GM18867 (cell line): ENCODE results near the gene INCA1.
A peak's percentile ranks its signal among the peaks of the same experiment; 100 is the strongest.

Source experiments
- ATAC-seq: cut with Tn5 transposase; IDR thresholded peaks from one replicate; pipeline ENCODE4 v1.9.1; 2021; ENCODE audit warnings: mild to moderate bottlenecking, moderate library complexity; ENCODE audit not compliant: unreplicated experiment

INCA1 gene

GRCh38 chr17:5011928-5012327, 14.6 kb upstream of the INCA1 start:
- ATAC-seq, result no peak

DNA sequence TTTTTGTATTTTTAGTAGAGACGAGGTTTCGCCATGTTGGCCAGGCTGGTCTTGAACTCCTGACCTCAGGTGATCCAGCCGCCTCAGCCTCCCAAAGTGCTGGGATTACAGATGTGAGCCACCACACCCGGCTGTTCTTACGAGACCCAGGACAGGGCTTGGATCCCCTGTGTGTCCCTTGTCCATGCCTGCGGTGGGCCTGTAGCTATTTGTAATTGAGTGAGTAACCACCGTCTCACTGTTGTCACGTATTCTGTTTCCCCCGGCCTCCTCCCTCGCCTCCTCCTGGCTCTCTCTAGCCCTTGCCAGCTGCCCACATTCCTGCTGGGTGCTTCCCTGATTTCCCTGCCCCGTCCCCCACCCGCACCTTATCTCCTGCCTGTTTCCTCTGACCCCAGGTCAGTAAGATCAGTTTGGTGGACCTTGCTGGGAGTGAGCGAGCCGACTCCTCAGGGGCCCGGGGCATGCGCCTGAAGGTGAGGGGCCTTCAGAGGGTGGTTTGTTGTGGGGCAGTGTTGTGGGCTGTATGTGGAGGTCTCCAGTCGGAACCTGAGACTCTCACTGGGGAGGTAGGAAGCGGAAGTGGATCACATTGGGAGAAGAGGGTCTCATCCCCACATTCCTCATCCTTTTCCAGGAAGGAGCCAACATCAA, 6.0 kb upstream of the INCA1 start:
- no peak for ATAC-seq

- no peak for ATAC-seq
Measured at GRCh38 chr17:5002121-5002788, 4.9 kb upstream of the INCA1 start.

DNA sequence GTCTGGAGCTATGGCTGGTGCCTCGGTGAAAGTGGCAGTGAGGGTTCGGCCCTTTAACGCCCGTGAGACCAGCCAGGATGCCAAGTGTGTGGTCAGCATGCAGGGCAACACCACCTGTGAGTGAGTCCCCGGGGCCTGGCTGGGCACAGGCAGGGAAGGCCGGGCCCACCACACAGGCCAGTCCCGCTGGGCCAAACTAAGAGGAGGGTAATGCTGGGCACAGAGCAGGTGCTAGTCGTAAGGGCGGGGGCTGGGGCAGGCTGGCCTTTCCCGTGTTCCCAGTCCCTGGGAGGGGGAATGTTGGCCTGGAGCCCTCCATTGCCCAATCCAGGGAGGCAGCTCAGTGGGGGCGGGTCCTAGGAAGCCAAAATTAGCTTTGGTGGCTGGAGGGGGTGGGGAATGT, 2.9 kb upstream of the INCA1 start:
- no peak for ATAC-seq

DNA sequence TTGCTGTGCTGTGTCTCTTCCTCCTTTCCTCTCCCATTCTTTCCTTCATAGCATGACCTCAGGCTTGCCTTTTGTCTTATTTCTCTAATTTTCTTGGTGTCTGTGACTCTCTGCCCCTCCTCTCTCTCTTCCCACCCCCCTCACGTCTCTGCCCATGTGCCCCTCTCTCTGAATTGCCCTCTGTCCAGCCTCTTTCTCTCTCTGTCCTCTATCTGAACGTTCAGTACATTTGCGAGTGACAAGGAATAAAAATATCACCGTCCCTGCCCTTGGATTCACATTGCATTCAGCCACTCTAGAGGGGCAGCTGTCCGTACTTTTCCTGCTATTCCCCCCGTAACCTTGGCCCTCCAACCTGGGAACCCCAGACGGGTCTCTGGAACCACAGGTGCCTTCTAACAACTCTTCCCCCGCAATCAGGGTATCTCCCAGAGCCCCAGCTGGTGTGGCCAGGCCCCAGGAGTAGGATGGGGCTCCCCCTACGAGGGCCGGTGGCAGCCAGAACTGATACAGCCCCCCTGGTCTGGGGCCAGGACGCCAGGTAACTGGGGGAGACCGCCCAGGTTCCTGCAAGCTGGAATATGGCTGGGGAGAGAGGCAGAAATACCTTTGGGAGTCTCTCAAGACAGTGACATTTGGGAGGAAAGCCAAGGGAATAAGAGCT, 2.2 kb upstream of the INCA1 start:
- ATAC-seq, result no peak

- ATAC-seq, result no peak
Measured at GRCh38 chr17:4998732-4999429, 1.6 kb upstream of the INCA1 start.

DNA sequence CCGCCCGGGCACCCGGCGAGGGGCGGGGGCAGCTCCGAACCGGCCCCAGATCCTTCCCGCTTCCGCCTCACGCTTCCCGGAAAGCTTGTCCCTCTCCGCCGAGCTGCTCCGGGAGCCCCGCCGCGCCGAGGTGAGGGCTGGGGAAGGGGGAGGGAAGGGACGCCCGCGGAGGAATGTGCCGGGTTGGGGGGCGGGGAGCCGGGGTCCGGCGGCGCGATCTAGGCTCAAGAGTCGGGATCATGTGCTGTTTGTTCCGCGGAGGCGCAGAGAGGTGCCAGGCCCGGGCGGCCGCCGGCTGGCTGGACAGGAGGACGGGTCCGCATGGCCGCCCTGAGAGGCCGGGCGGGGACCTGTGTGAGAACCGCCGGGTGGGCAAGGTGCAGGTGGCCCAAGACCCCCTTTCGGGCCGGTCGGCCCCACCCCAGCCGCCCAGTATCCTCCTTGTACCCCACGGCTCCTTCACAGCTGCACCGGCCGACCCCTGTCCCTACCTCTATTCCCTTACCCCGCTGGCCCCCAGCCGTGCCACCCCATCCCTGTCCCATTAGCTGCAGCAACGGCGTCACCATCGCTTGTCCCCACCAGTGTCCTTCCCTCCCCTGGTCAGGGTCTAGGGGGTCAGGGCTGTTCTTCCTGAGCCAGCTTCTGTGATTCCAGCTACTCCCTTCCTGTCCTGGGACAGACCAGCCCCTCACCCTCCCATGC, 857 bp upstream of the INCA1 start:
- peak; percentile 12 for ATAC-seq

DNA sequence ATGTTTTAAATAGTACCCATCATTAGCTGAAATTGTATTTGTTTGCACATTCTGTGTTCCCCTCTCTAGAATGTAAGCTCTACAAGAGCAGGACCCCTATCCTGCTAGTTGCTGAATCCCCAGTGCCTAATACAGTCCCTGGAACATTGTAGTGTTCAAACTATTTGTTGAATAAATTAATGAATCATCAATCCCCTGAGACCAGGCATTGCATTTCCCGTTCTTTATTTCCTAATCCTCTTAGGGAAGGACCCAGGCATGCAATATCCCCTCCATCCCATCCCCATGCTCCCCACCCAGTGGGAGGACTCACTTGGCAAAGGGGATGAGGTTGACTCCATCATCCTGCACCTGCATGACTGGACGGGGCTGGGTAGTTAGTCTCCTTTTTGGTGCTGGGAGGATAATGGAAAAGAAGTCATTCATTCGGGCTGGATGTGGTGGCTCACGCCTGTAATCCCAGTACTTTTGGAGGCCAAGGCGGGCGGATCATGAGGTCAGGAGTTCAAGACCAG, 3.2 kb downstream of the INCA1 start:
- ATAC-seq, result no peak

GRCh38 chr17:4987767-4988567, 9.4 kb downstream of the INCA1 start:
- ATAC-seq, result no peak

GRCh38 chr17:4986951-4987766, 10.2 kb downstream of the INCA1 start, which contains the start of gene CAMTA2:
Gene CAMTA2 (minus strand): TSS chr17:4987675. CDS start chr17:4986222, 1,453 bp downstream.
- ATAC-seq, result peak; percentile 79

GRCh38 chr17:4986403-4986802, 10.9 kb downstream of the INCA1 start:
- no peak for ATAC-seq

DNA sequence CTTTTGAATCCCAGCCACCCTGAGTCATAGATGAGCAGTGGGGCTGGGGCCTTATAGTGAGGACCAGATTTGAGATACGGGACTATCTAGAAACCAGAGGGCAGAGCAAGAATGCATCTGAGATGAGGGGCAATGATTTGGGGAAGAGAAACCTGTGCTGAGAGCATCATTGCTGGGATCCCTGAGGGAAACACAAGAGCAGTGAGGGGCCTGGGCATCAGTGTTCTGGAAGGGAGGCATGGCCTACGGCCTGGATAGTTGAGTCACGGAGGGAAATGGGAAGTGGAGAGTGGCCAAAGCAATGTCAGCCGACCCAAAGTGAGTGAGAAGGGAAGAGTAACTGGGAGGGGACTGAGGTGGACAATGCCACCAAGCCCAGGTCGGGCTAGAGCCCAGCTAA, 15.0 kb downstream of the INCA1 start:
- no peak for ATAC-seq

- ATAC-seq, result no peak
Measured at GRCh38 chr17:4980644-4981216, 16.6 kb downstream of the INCA1 start.

- no peak for ATAC-seq
Measured at GRCh38 chr17:4978726-4979125, 18.6 kb downstream of the INCA1 start.

GRCh38 chr17:4974115-4974670, 23.1 kb downstream of the INCA1 start:
- no peak for ATAC-seq

- ATAC-seq, result no peak
Measured at GRCh38 chr17:4973256-4974114, 23.8 kb downstream of the INCA1 start.

DNA sequence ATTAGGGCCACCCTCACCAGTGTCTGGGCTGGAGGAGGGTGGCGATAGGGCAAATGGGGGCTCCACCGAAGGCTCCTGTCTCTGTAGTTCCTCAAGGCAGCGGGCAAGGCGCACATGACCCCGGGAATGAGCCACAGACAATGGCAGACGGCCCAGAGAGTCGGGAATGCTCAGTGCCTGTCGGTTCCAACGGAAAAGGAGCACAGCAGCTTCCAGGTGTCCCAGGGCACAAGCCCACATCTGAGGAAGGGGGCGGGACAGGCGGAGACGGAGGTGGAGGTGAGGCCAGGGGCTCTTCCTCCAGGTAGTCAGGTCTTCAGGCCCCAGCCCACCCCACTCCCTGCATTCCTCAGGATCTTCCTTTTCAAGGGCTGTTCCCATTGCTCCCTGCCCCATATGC, 24.6 kb downstream of the INCA1 start:
- ATAC-seq, result no peak
